Trophoblast cell (in vitro differentiated cells and primary cell): ENCODE measurements around the gene SARNP.

Source experiments
- DNase-seq, 2 donors: peaks; one replicate each; pipeline ENCODE4 v3.0.0-alpha.2; 2016
- H2AFZ ChIP-seq: 2 replicates; pipeline ENCODE4 v1.6.1; 2013; ENCODE audit warnings: low read length, moderate library complexity, mild to moderate bottlenecking; ENCODE audit not compliant: insufficient read depth, poor library complexity
- H2AK5ac ChIP-seq: 2 replicates; pipeline ENCODE4 v1.6.1; 2013; ENCODE audit warnings: mild to moderate bottlenecking, low read length
- H2BK120ac ChIP-seq: 2 replicates; pipeline ENCODE4 v1.6.1; 2013; ENCODE audit warnings: low read length, mild to moderate bottlenecking, moderate library complexity; ENCODE audit not compliant: insufficient read depth, poor library complexity
- H2BK12ac ChIP-seq: 2 replicates; pipeline ENCODE4 v1.6.1; 2013; ENCODE audit warnings: mild to moderate bottlenecking, low read length, moderate library complexity
- H2BK5ac ChIP-seq: 2 replicates; pipeline ENCODE4 v1.6.1; 2013; ENCODE audit warnings: low read length, low read depth, moderate library complexity, mild to moderate bottlenecking; ENCODE audit not compliant: poor library complexity
- H3K14ac ChIP-seq: 2 replicates; pipeline ENCODE4 v1.6.1; 2013; ENCODE audit warnings: mild to moderate bottlenecking, low read length
- H3K18ac ChIP-seq: 2 replicates; pipeline ENCODE4 v1.6.1; 2013; ENCODE audit warnings: mild to moderate bottlenecking, low read length
- H3K23ac ChIP-seq: 2 replicates; pipeline ENCODE4 v1.6.1; 2013; ENCODE audit warnings: low read length
- H3K27ac ChIP-seq: 2 replicates; pipeline ENCODE4 v1.5.1; 2013; ENCODE audit warnings: low read depth, mild to moderate bottlenecking, inconsistent platforms, low read length, moderate library complexity
- H3K27me3 ChIP-seq: 2 replicates; pipeline ENCODE4 v1.6.1; 2013; ENCODE audit warnings: inconsistent platforms, mild to moderate bottlenecking, low read length, moderate library complexity; ENCODE audit not compliant: insufficient read depth
- H3K36me3 ChIP-seq, 2 experiments: 1 replicate in 1 of 2; 2 replicates in 1 of 2; pipeline ENCODE4 v1.6.1; 2013; ENCODE audit warnings: low read length in 2 of 2, mild to moderate bottlenecking in 2 of 2, moderate library complexity in 1 of 2; ENCODE audit not compliant: insufficient read depth in 2 of 2, control insufficient read depth in 1 of 2
- H3K4ac ChIP-seq: 2 replicates; pipeline ENCODE4 v1.6.1; 2013; ENCODE audit warnings: low read depth, mild to moderate bottlenecking, low read length, moderate library complexity
- H3K4me1 ChIP-seq, 2 experiments: 1 replicate in 1 of 2; 2 replicates in 1 of 2; pipeline ENCODE4 v1.6.1; 2013; ENCODE audit warnings: low read length in 2 of 2, mild to moderate bottlenecking in 2 of 2, moderate library complexity in 1 of 2; ENCODE audit not compliant: insufficient read depth in 2 of 2, control insufficient read depth in 1 of 2
- H3K4me2 ChIP-seq: 2 replicates; pipeline ENCODE4 v1.6.1; 2013; ENCODE audit warnings: inconsistent platforms, mild to moderate bottlenecking, low read length, moderate library complexity
- H3K4me3 ChIP-seq: 2 replicates; pipeline ENCODE4 v1.5.1; 2013; ENCODE audit warnings: mild to moderate bottlenecking, low read depth, low read length, inconsistent platforms
- H3K79me1 ChIP-seq: one replicate; pipeline ENCODE4 v1.6.1; 2013; ENCODE audit warnings: low read length
- H3K79me2 ChIP-seq: 2 replicates; pipeline ENCODE4 v1.6.1; 2013; ENCODE audit warnings: low read length, mild to moderate bottlenecking; ENCODE audit not compliant: control insufficient read depth, insufficient read depth, poor library complexity
- H3K9ac ChIP-seq: 2 replicates; pipeline ENCODE4 v1.6.1; 2013; ENCODE audit warnings: mild to moderate bottlenecking, low read length
- H3K9me3 ChIP-seq: 2 replicates; pipeline ENCODE4 v1.6.1; 2013; ENCODE audit warnings: low read depth, mild to moderate bottlenecking, control low read depth, inconsistent platforms, low read length; ENCODE audit not compliant: insufficient read depth
- H4K12ac ChIP-seq: 2 replicates; pipeline ENCODE4 v1.6.1; 2013; ENCODE audit warnings: low read depth, mild to moderate bottlenecking, low read length, moderate library complexity
- H4K8ac ChIP-seq: 2 replicates; pipeline ENCODE4 v1.6.1; 2013; ENCODE audit warnings: low read depth, mild to moderate bottlenecking, low read length, moderate library complexity
- H4K91ac ChIP-seq: one replicate; pipeline ENCODE4 v1.6.1; 2013; ENCODE audit warnings: low read depth, mild to moderate bottlenecking, low read length, moderate library complexity
- WGBS: extraction: QIAGEN DNeasy Blood & Tissue Kit; methylation state at CpG from one replicate; pipeline ENCODE4 v1.1.7; 2013; ENCODE audit warnings: missing lambda C conversion rate; ENCODE audit not compliant: insufficient read length, insufficient coverage; ENCODE audit errors: extremely low coverage; 5-methylcytosine and 5-hydroxymethylcytosine counted together

Gene SARNP

DNA sequence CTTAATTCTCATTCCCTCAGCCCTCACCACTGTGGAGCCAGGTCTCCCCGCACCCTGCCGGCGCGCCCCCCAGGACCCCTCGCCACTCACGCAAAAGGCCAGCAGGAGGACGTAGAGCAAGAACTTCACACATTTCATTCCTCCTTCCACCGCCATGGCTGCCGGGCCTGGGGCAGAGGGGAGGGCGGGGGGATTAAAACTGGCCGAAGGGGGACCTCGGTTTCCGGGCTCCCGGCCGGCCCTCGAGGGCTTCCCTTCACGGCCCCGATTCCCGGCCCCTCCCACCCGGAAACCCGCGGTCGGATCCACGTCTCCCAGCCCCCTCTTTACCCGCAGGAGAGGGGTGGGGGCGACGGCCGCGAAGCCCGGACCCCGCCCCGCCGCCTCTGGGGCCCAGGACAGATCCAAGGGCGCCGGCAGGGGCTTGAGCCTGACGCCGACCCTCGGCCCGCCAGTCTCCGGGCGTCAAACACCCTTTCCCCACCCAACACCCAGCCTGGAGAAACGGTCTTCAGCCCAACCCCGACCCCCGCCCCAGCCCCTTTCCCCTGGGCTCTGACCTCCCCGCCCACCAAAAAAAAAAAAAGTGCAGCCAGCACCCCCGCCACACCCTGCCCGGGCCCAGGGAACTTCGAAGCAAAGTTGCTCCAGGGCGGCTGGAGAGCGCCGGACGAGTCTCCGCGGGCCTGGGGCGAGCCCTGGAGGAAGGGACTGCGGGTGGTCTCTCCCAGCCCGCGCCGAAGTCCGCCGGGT, 89.2 kb downstream of the SARNP start:
- no peak overlapping the region for H3K23ac ChIP-seq
- H3K36me3 ChIP-seq, result peaks cover 35 to 36% of the 10 kb centered on the region in 2 experiments
- H4K12ac ChIP-seq, result peak overlapping the region; percentile 68
- H3K4me2 ChIP-seq, result peak overlapping the region; percentile 82
- peaks cover 21% of the 10 kb centered on the region for H3K79me2 ChIP-seq
- peak overlapping the region; percentile 81 for H2BK120ac ChIP-seq
- peak; percentile 48 to 79 for DNase-seq
- H3K4ac ChIP-seq, result peak overlapping the region; percentile 97
- no peaks in the 10 kb centered on the region for H3K9me3 ChIP-seq
- peak overlapping the region; percentile 75 for H4K8ac ChIP-seq
- H4K91ac ChIP-seq, result peak overlapping the region; percentile 92
- H3K4me3 ChIP-seq, result peak overlapping the region; percentile 93
- WGBS, result no CpG with 5 or more reads among the region's 61 CpGs
- H3K27ac ChIP-seq, result peak overlapping the region; percentile 97
- peak overlapping the region; percentile 92 for H2BK5ac ChIP-seq
- H3K14ac ChIP-seq, result peak overlapping the region; percentile 98
- H2AK5ac ChIP-seq, result peak overlapping the region; percentile 80
- H2AFZ ChIP-seq, result peak overlapping the region; percentile 26
- peak overlapping the region; percentile 47 for H2BK12ac ChIP-seq
- H3K9ac ChIP-seq, result peak overlapping the region; percentile 81
- peak overlapping the region; percentile 93 for H3K18ac ChIP-seq
- H3K4me1 ChIP-seq, result peaks cover 11 to 17% of the 10 kb centered on the region in 2 experiments
- peaks cover 18% of the 10 kb centered on the region for H3K79me1 ChIP-seq
- no peaks in the 10 kb centered on the region for H3K27me3 ChIP-seq

DNA sequence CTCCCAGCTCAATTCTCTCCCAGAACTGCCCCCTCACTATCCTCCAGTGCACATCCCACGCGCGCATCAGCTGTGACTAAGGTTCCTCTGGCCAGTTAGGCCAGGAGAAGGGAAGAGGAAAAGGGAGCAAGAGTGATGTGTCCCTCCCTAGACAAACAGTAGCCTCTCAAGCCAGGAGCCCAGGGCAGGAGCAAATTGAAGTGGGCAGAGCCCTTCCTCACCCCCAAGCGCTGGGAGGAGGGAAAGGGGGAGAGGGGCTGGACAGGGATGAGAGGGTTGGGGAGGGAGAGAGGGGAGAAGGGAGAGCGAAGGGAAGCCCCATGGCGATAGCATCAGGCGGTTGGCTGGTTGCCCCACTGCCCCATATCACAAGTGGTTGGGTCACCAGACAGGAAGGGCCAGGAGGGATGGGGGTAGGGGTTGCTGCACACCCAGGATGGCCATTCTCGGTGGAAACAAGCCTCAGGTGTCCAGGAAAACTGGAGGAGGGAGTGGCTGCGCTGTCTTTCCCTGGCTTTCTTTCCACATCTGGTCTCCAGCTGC, 89.8 kb downstream of the SARNP start:
- Histone ChIP-seq H4K91ac (peak overlapping the region; percentile 92), H3K27me3 (no peaks in the 10 kb centered on the region), H3K4me3 (peak overlapping the region; percentile 93), H3K79me2 (peaks cover 21% of the 10 kb centered on the region), H3K9me3 (no peaks in the 10 kb centered on the region), H3K23ac (no peak overlapping the region), H4K8ac (peak overlapping the region; percentile 75), H3K14ac (peak overlapping the region; percentile 98), H2BK12ac (peak overlapping the region; percentile 47), H2BK120ac (peak overlapping the region; percentile 57), H2BK5ac (peak overlapping the region; percentile 88), H3K4me2 (peak overlapping the region; percentile 62), H3K4me1 (peaks cover 11 to 17% of the 10 kb centered on the region in 2 experiments), H4K12ac (peak overlapping the region; percentile 62), H2AK5ac (peak overlapping the region; percentile 80), H3K36me3 (peaks cover 35 to 40% of the 10 kb centered on the region in 2 experiments), H3K4ac (peak overlapping the region; percentile 97), H2AFZ (no peak overlapping the region), H3K27ac (peak overlapping the region; percentile 97), H3K18ac (peak overlapping the region; percentile 93), H3K79me1 (peaks cover 18% of the 10 kb centered on the region), H3K9ac (peak overlapping the region; percentile 78)
- peak; percentile 81 to 86 for DNase-seq
- WGBS, result no CpG with 5 or more reads among the region's 9 CpGs

DNA sequence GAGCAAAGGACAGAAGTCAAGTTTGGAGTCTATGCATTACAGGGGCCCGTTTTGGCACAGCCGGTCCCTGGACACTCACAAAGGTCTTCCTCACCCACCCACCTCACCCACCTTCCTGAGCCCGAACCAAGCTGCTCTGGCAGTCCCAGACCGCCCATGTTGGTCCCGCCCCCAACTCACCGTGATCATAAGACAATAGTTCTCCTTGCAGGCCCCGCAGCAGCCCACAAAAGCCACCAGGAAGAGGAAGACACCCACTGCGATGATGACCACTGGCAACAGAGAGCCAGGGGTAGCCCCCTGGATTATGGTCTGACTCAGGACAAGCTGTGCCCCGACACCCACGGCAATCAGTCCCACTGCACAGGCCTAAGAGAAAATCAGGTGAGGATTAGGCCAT, 90.6 kb downstream of the SARNP start:
- Histone ChIP-seq H2AFZ (peak overlapping the region; percentile 13), H3K9me3 (no peaks in the 10 kb centered on the region), H2AK5ac (no peak overlapping the region), H3K36me3 (peaks cover 35 to 41% of the 10 kb centered on the region in 2 experiments), H3K14ac (no peak overlapping the region), H4K91ac (no peak overlapping the region), H2BK12ac (no peak overlapping the region), H3K79me2 (peaks cover 21% of the 10 kb centered on the region), H2BK120ac (no peak overlapping the region), H4K12ac (no peak overlapping the region), H3K79me1 (peaks cover 18% of the 10 kb centered on the region), H3K9ac (peak overlapping the region; percentile 78), H3K4me1 (peaks cover 11 to 17% of the 10 kb centered on the region in 2 experiments), H3K18ac (peak overlapping the region; percentile 31), H3K4me3 (peak overlapping the region; percentile 34), H3K27ac (peak overlapping the region; percentile 34), H3K23ac (peak overlapping the region; percentile 45), H2BK5ac (peak overlapping the region; percentile 5), H3K4ac (peak overlapping the region; percentile 36), H4K8ac (peak overlapping the region; percentile 8), H3K4me2 (peak overlapping the region; percentile 62), H3K27me3 (no peaks in the 10 kb centered on the region)
- WGBS, result no CpG with 5 or more reads among the region's 10 CpGs
- DNase-seq, result no peak

DNA sequence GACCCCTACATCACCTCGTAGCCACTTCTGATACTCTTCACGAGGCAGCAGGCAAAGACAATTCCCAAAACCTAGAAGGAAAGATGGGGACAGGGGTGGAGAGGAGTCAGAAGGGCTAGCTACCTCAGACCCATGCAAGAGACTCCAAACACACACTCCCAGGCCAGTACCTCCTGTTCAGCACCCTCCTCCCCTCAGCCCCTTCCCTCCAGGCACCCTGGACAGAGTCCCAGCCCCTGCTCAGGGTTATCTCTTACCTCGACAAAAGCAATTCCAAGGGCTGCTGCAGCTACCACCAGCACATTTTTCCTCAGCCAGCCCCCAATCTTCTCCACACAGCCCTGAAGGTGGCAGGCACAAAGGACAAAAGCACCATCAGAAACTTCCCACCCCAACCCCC, 92.0 kb downstream of the SARNP start:
- Histone ChIP-seq H2AFZ (no peak overlapping the region), H2BK120ac (no peak overlapping the region), H3K4me3 (no peak overlapping the region), H3K9me3 (no peaks in the 10 kb centered on the region), H2AK5ac (no peak overlapping the region), H2BK5ac (no peak overlapping the region), H3K14ac (no peak overlapping the region), H3K18ac (peak overlapping the region; percentile 12), H3K36me3 (peaks cover 35 to 41% of the 10 kb centered on the region in 2 experiments), H3K79me1 (peaks cover 18% of the 10 kb centered on the region), H4K91ac (no peak overlapping the region), H3K79me2 (peaks cover 21% of the 10 kb centered on the region), H3K9ac (no peak overlapping the region), H2BK12ac (no peak overlapping the region), H4K8ac (no peak overlapping the region), H4K12ac (no peak overlapping the region), H3K27ac (no peak overlapping the region), H3K4me2 (no peak overlapping the region), H3K23ac (no peak overlapping the region), H3K4me1 (peaks cover 11 to 17% of the 10 kb centered on the region in 2 experiments), H3K27me3 (no peaks in the 10 kb centered on the region), H3K4ac (no peak overlapping the region)
- WGBS, result no CpG with 5 or more reads among the region's 3 CpGs
- DNase-seq, result no peak
